DLD1 (cell line): Measurements from ENCODE around the gene IL2RA.
"Not testable (repeated sequence)": the region's sequence is repeated elsewhere in the genome, so short reads cannot be mapped to it uniquely, and the experiment has no call there.

ENCODE experiments used
- in situ Hi-C: cut with HindIII; loops from 2 replicates; pipeline ENCODE4 v1.10.0; 2017; ENCODE audit warnings: low sequenced_read_pairs

IL2RA gene

GRCh38 chr10:6083523-6084475 is 21.6 kb upstream of the IL2RA start:
- in situ Hi-C loops: no loop called here

GRCh38 chr10:6082496-6083395 is 20.6 kb upstream of the IL2RA start:
- in situ Hi-C loops: no loop called here

- in situ Hi-C loops: no loop called here
Measured at GRCh38 chr10:6080417-6080973, 18.3 kb upstream of the IL2RA start.

- in situ Hi-C loops: no loop called here
Measured at GRCh38 chr10:6079044-6079443, 16.9 kb upstream of the IL2RA start.

- in situ Hi-C loops: no loop called here
Measured at GRCh38 chr10:6077071-6077675, 15.0 kb upstream of the IL2RA start.

- in situ Hi-C loops: no loop called here
Measured at GRCh38 chr10:6074489-6075301, 12.5 kb upstream of the IL2RA start.

GRCh38 chr10:6072215-6072934 is 10.2 kb upstream of the IL2RA start:
- in situ Hi-C loops: no loop called here

- in situ Hi-C loops: no loop called here
Measured at GRCh38 chr10:6071181-6072175, 9.3 kb upstream of the IL2RA start.

- in situ Hi-C loops: no loop called here
Measured at GRCh38 chr10:6070660-6071059, 8.5 kb upstream of the IL2RA start.

GRCh38 chr10:6069081-6069931 is 7.1 kb upstream of the IL2RA start:
- in situ Hi-C loops: no loop called here

- in situ Hi-C loops: no loop called here
Measured at GRCh38 chr10:6068422-6068821, 6.3 kb upstream of the IL2RA start.

GRCh38 chr10:6068006-6068405 is 5.8 kb upstream of the IL2RA start:
- in situ Hi-C loops: no loop called here

GRCh38 chr10:6067457-6067856 is 5.3 kb upstream of the IL2RA start:
- in situ Hi-C loops: no loop called here

- in situ Hi-C loops: no loop called here
Measured at GRCh38 chr10:6065835-6066234, 3.7 kb upstream of the IL2RA start.

GRCh38 chr10:6065406-6065805 is 3.2 kb upstream of the IL2RA start:
- in situ Hi-C loops: no loop called here

- in situ Hi-C loops: not testable (repeated sequence)
Measured at GRCh38 chr10:6064726-6065125, 2.6 kb upstream of the IL2RA start.

- in situ Hi-C loops: no loop called here
Measured at GRCh38 chr10:6064119-6064518, 2.0 kb upstream of the IL2RA start.
